K562 (cell line): ENCODE results near the gene YTHDF1. TPM values are rescaled to one million over a fixed set of nuclear protein-coding genes. Genes with fewer than 3 reads are reported as not detected.

ENCODE experiments used
- ATAC-seq: fragments of 200-7000 bp; cut with Tn5 transposase; 3 replicates; pipeline ENCODE4 v1.9.1; 2020; ENCODE audit warnings: moderate library complexity
- BruUV-seq: library from RNA; stranded (reverse); fragments of 400-500 nt; replicated peaks from 2 replicates; lab custom pipeline; 2021; lab: Mats Ljungman, UMichigan
- CTCF ChIA-PET: fragments of 300-600 bp; formaldehyde crosslinking; extraction: SDS; loops from one replicate; lab custom pipeline; 2021; ENCODE audit warnings: low intra/inter-chr PET ratio; lab: Yijun Ruan, JAX
- POLR2A ChIA-PET: fragments of 300-600, 350-650 bp; sonication (Branson Sonifier 250); formaldehyde crosslinking; extraction: SDS; loops from one replicate; lab custom pipeline; 2021; ENCODE audit warnings: antibody characterized with exemption, inconsistent platforms; lab: Yijun Ruan, JAX
- DNase-seq, 4 experiments: peaks; one replicate each; pipeline versions ENCODE4 v3.0.0 to v3.0.0-alpha.2; 2011 to 2018; ENCODE audit warnings: low spot score in 3 of 4, mixed read lengths in 3 of 4; ENCODE audit errors: extremely low read depth in 1 of 4
- FAIRE-seq: peaks from 2 replicates; lab custom pipeline; 2011; peaks lifted over from hg19 to GRCh38; lab: Jason Lieb, UNC
- H2AFZ ChIP-seq: 2 replicates; pipeline ENCODE4 v1.6.0; 2011; ENCODE audit warnings: low read depth, low read length, control low read depth, inconsistent platforms
- H3K27ac ChIP-seq: fragments of 200-600 bp; 3 replicates; pipeline ENCODE4 v1.8.0; 2011; ENCODE audit warnings: low read depth, mild to moderate bottlenecking, control low read depth, inconsistent platforms, low read length, moderate library complexity, mixed read lengths; ENCODE audit errors: extremely low read depth
- H3K27me3 ChIP-seq, 2 experiments: fragments of 300-600 bp in 1 of 2; 2 replicates in 1 of 2; 3 replicates in 1 of 2; pipeline versions ENCODE4 v1.6.0 to v1.8.0; 2011; ENCODE audit warnings: inconsistent platforms in 2 of 2, low read length in 2 of 2, mild to moderate bottlenecking in 1 of 2, mixed read lengths in 1 of 2, moderate library complexity in 1 of 2; ENCODE audit not compliant: control insufficient read depth in 2 of 2, insufficient read depth in 2 of 2
- H3K36me3 ChIP-seq: fragments of 300-600 bp; 3 replicates; pipeline ENCODE4 v1.8.0; 2011; ENCODE audit warnings: mild to moderate bottlenecking, low read length, inconsistent platforms; ENCODE audit not compliant: control insufficient read depth, insufficient read depth
- H3K4me1 ChIP-seq, 2 experiments: fragments of 200-600 bp in 1 of 2; replicated peaks in 1 of 2; 2 replicates in 1 of 2; 3 replicates in 1 of 2; pipeline versions ENCODE4 v1.5.1 to v1.8.0; 2011; ENCODE audit warnings: inconsistent platforms in 2 of 2, low read length in 2 of 2, mild to moderate bottlenecking in 1 of 2, mixed read lengths in 1 of 2, moderate library complexity in 1 of 2; ENCODE audit not compliant: control insufficient read depth in 2 of 2, insufficient read depth in 2 of 2
- H3K4me2 ChIP-seq: 2 replicates; pipeline ENCODE4 v1.6.1; 2011; ENCODE audit warnings: low read length, control low read depth, inconsistent platforms, mixed read lengths; ENCODE audit not compliant: insufficient read depth
- H3K4me3 ChIP-seq: fragments of 200-600 bp; sonication (generic), shearing (Covaris generic); 2 replicates; pipeline ENCODE4 v1.5.1; 2016; ENCODE audit warnings: control low read depth, inconsistent platforms
- H3K79me2 ChIP-seq: fragments of 200-600 bp; 3 replicates; pipeline ENCODE4 v1.8.0; 2011; ENCODE audit warnings: low read length, inconsistent platforms; ENCODE audit not compliant: control insufficient read depth, insufficient read depth
- H3K9ac ChIP-seq, 2 experiments: 2 replicates each; pipeline versions ENCODE4 v1.6.0 to v1.6.1; 2011; ENCODE audit warnings: low read depth in 2 of 2, low read length in 2 of 2, control low read depth in 1 of 2, inconsistent platforms in 1 of 2, mild to moderate bottlenecking in 1 of 2, mixed read lengths in 1 of 2; ENCODE audit not compliant: insufficient read depth in 1 of 2
- H3K9me1 ChIP-seq: one replicate; pipeline ENCODE4 v1.6.0; 2011; ENCODE audit warnings: inconsistent platforms, mild to moderate bottlenecking, low read length, moderate library complexity; ENCODE audit not compliant: control insufficient read depth, insufficient read depth
- H3K9me3 ChIP-seq: replicated peaks from 2 replicates; pipeline ENCODE4 v1.5.1; 2011; ENCODE audit warnings: low read depth, low read length, inconsistent platforms; ENCODE audit not compliant: control insufficient read depth, insufficient read depth
- H4K20me1 ChIP-seq: replicated peaks from 2 replicates; pipeline ENCODE4 v1.6.1; 2011; ENCODE audit warnings: low read length, inconsistent platforms, mixed read lengths; ENCODE audit not compliant: control insufficient read depth, insufficient read depth
- WGBS: fragments of 100-300 bp; shearing (Covaris generic); methylation state at CpG from one replicate; pipeline ENCODE4 v1.1.6; 2016; ENCODE audit warnings: low coverage, mixed read lengths; ENCODE audit not compliant: insufficient coverage; ENCODE audit errors: missing lambda C conversion rate; 5-methylcytosine and 5-hydroxymethylcytosine counted together
- in situ Hi-C: fragments of 300-500 bp; cut with MboI; formaldehyde crosslinking; loops from 4 replicates; pipeline ENCODE4 v1.15.0; 2018; ENCODE audit warnings: inconsistent platforms, mixed read lengths
- intact Hi-C: fragments of 100-400 bp; cut with micrococcal nuclease; formaldehyde crosslinking; loops from 2 replicates; pipeline ENCODE4 v1.14.2; 2022
- polyA plus RNA-seq, 8 experiments: library from polyadenylated mRNA; depleted of rRNA in 4 of 8; stranded (reverse) in 5 of 8; unstranded in 3 of 8; fragments of >200 nt; fragmentation: Nextera tagmentation in 2 of 8; fragmentation: Illumina TruSeq in 1 of 8; extraction: Ambion mirVana in 2 of 8; extraction: Trizol in 1 of 8; gene quantifications; 2 replicates each; pipeline versions ENCODE4 v1.2.1 to v1.2.3, GENCODE V29; 2011 to 2014; ENCODE audit warnings: inconsistent platforms in 1 of 8, missing spikeins in 1 of 8
- total RNA-seq, 7 experiments: library from RNA; depleted of rRNA in 6 of 7; stranded (reverse); fragments of >200 nt in 6 of 7; fragmentation: Illumina TruSeq in 2 of 7; extraction: Trizol in 2 of 7; gene quantifications; 2 replicates each; pipeline versions ENCODE4 v1.2.1 to v1.2.3, GENCODE V29; 2011 to 2021; ENCODE audit warnings: low replicate concordance in 1 of 7
- TF ChIP-seq, protein P1 (sequence below), 3 experiments: IDR thresholded peaks in 2 of 3; conservative IDR thresholded peaks in 1 of 3; 2 replicates each; pipeline ENCODE4 v1.5.1; 2011 to 2012; ENCODE audit warnings: low read length in 3 of 3, mild to moderate bottlenecking in 3 of 3, control low read depth in 2 of 3, improper control_type of control experiment in 1 of 3, inconsistent platforms in 1 of 3, low read depth in 1 of 3, mixed read lengths in 1 of 3, moderate library complexity in 1 of 3; ENCODE audit not compliant: insufficient read depth in 2 of 3
- TF ChIP-seq, protein P2 (sequence below): fragments of 450-650 bp; formaldehyde crosslinking; conservative IDR thresholded peaks from 2 replicates; pipeline ENCODE4 v1.4.0; 2022; ENCODE audit warnings: mild to moderate bottlenecking, missing genetic modification characterization

Gene YTHDF1
- total and polyA plus RNA-seq, 9 of the 15 experiments (the other 6 are each of a cell fraction or from before 2014, with no cell fraction given) = 10.1 to 42.4 (median 27.8) TPM

DNA sequence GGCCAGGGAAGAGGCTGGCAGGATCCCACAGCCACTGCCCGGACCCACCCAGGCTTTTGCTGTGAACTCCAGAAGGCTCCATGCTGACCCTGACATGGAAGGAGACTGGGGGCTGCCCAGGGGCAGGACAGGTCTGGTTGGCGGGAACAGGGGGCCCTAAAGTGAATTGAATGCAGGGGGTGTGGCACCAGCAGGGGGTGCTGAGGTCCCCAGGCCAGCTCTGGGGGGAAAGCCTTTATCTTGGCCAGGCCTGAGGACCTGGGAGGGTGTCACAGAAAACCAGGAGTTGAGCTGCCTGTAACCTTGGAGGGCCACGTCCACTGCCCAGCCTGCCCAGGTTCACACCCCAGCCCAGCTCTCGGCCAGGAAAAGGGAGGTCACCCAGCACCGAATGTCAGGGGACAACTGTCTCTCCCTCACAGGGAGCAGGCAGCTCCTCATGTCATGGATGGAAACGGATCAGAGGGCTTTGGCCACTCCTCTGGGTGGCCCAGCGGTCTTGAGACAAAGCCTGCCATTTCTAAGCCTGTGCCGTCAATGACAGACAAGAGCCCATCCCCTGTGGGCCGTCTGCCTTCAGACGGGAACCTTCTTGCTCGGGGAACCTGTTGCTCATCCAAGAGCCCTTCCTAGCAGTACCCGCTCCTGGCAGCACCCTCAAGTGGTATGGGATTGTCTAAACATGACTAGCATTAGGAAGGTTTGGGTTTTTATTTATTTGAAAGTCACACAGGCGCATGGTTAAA, 2.9 kb upstream of the YTHDF1 start:
- intact Hi-C loops = no loop called here
- no peak overlapping the region for H3K9ac ChIP-seq

More for the DNA sequence above, 2.9 kb upstream of the YTHDF1 start:
- WGBS = 38% methylated on average over 13 of the region's 13 CpGs
- peaks cover 19% of the 10 kb centered on the region for H3K79me2 ChIP-seq
- TF ChIP-seq, protein P1, sequence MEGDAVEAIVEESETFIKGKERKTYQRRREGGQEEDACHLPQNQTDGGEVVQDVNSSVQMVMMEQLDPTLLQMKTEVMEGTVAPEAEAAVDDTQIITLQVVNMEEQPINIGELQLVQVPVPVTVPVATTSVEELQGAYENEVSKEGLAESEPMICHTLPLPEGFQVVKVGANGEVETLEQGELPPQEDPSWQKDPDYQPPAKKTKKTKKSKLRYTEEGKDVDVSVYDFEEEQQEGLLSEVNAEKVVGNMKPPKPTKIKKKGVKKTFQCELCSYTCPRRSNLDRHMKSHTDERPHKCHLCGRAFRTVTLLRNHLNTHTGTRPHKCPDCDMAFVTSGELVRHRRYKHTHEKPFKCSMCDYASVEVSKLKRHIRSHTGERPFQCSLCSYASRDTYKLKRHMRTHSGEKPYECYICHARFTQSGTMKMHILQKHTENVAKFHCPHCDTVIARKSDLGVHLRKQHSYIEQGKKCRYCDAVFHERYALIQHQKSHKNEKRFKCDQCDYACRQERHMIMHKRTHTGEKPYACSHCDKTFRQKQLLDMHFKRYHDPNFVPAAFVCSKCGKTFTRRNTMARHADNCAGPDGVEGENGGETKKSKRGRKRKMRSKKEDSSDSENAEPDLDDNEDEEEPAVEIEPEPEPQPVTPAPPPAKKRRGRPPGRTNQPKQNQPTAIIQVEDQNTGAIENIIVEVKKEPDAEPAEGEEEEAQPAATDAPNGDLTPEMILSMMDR (IDR thresholded peaks at IDR 0.05 in 2 of 3, conservative IDR thresholded peaks at IDR 0.05 in 1 of 3; ENCODE audit: insufficient read depth in 2 of 3, low read depth in 1 of 3, low read length in 3 of 3) = peak in 1 of 3 experiments; percentile 3; a peak in 1 of 6 replicates
- TF ChIP-seq, protein P2, sequence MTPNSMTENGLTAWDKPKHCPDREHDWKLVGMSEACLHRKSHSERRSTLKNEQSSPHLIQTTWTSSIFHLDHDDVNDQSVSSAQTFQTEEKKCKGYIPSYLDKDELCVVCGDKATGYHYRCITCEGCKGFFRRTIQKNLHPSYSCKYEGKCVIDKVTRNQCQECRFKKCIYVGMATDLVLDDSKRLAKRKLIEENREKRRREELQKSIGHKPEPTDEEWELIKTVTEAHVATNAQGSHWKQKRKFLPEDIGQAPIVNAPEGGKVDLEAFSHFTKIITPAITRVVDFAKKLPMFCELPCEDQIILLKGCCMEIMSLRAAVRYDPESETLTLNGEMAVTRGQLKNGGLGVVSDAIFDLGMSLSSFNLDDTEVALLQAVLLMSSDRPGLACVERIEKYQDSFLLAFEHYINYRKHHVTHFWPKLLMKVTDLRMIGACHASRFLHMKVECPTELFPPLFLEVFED (CRISPR knock-in tag) = no peak
- TF ChIP-seq, all 486 proteins: peak for 1
- Histone ChIP-seq H3K4me2 (no peak overlapping the region), H3K4me1 (peaks cover 17 to 35% of the 10 kb centered on the region in 2 experiments; a peak in 4 of 5 replicates), H3K27me3 (peaks cover 0 to 31% of the 10 kb centered on the region in 2 experiments; a peak in 3 of 5 replicates), H3K9me1 (no peaks in the 10 kb centered on the region), H3K9me3 (no peaks in the 10 kb centered on the region), H3K27ac (no peak overlapping the region), H2AFZ (no peak overlapping the region), H4K20me1 (peaks cover 4% of the 10 kb centered on the region; the same call in 1 of the 2 replicates), H3K36me3 (peaks cover 13% of the 10 kb centered on the region), H3K4me3 (no peak overlapping the region)
- in situ Hi-C loops = no loop called here
- no TSS peak for BruUV-seq
- ChIA-PET POLR2A (interaction anchor here (0.6 to 1.5 kb wide), 3 partner anchors 10 to 26 kb away, joined by 3 to 8 read pairs (median 3); no protein-coding TSS in a partner anchor), CTCF (interaction anchor here (0.9 kb wide), 1 partner anchor 163 kb away, joined by 3 read pairs; no protein-coding TSS in a partner anchor)
- DNase-seq = no peak
- ATAC-seq = no peak
- no peak for FAIRE-seq
